CD4-positive, alpha-beta T cell treated with Interleukin-4 for 1 hour (primary cell): ENCODE results near the gene CELF4.

Experiments
- DNase-seq, 2 donors: peaks; one replicate each; pipeline ENCODE4 v3.0.0-alpha.2; 2020 to 2022

CELF4 gene

GRCh38 chr18:37457753-37458152 lies 107.8 kb downstream of the CELF4 start:
- DNase-seq, result no peak

DNA sequence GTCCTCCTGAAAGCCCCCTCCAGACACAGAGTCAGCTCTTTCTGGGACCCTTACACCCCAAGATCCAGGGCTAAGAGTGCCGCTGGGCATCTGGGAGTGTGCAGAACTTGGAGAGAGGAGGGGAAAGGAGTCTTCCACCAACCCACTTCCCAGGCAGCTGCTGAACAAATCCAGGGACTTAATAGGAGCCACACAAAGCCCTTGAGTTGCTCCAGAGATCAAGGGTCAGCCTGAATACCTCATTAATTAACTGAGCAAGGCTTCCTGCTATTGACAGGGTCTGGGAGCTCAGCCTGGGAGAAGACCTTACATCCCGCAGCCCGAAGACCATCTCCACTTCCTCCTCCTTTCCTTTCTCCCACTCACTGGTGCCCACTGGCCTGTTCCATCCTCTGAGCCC lies 108.3 kb downstream of the CELF4 start:
- no peak for DNase-seq

DNA sequence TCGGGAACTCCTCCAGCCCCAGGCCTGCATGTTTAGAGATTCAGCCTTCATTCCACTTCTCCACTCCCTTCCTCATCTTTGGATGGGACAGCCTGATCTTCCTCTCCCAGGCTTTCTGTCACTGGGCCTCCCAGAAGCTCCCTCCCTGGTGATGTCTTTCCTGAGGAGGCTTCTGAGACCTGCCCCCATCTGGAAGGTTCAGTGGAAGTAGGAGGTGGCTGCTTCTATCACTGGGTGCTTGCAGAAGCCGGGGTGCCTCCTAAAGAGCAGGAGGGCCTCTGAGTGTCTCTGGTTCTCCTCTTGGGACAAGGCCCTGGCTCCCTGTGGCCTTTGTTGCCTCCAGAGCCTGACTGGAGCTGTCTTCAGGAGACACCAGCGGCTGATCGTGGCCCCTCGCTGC lies 108.7 kb downstream of the CELF4 start:
- no peak for DNase-seq

- DNase-seq, result no peak
These were observed 109.2 kb downstream of the CELF4 start for GRCh38 chr18:37456395-37456794.

GRCh38 chr18:37453752-37454151 lies 111.8 kb downstream of the CELF4 start:
- no peak for DNase-seq

DNA sequence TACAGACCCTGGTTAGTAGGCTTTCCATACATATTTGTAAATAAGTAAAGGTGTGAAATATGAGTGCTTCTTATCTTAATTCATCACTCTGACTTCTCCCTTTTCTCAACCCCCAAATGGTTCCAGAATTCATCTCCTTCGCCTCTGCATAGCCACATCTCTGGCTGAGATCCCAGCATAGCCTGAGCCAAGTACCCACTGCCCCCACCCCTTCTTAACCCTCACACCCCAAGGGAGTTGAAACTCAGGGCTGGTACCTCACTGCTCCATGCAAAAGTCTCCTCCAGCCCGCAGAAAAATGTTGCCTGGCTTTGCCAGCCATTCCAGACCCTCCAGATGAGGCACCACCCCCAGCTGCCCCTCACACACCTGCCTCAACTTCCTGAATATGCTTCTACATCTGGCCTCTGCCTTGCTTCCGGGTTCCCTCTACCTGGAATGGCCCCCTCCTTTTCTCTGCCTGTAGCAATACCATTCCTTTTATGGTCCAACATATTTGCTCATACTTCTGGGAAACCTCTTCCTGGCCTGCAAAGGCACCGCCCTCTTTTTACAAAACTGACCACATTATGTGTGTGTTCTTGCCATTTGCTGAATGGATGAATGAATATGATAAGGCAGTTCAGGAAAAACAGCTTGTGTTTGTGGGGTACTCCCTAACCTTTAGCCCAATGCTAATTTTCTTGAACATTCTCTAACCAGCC lies 112.8 kb downstream of the CELF4 start:
- no peak for DNase-seq

DNA sequence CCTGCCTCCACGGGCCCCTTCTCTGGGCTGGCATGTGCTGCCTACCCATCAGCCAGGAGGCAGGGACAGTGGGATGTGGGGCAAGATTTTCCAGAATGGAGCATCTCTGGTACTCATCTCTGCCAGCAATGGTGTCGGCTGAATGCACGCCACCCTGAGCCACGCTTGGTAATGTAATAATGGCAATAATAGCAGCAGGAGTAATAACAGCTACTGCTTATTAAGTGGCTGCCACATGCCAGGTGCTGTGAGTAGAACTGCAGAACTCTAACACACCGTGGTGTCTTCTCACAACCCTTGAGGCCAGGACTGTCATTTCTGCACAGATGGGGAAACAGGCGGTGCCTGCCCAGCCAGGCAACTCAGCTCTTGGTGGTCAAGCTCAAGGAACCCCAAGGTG lies 113.6 kb downstream of the CELF4 start:
- DNase-seq, result no peak

DNA sequence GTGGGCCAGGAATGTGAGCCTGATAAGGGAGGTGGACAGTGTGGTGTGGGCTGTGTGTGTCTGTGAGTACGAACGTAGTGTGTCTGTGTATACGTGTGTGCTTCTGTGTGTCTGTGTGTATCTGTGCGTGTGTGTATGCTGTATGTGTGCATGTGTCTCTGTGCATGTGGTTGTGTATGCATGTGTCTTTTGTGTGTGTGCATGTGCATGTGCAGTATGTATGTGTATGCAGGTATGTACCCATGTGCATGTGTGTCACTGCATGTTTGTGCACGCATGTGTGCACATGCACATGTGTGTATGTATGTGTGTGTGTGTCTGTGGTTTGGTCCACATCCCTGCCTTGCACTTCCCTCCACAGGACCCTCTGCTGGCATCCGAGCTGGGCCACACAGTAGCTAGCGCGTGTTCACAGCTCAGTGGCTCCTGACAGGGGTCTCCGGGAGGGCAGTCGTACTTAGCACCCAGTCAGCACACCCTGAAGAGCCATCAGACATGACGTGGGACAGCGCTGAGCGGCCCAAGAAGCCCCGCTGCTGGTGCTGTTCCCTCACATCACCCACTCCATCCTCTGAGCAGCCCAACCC lies 114.3 kb downstream of the CELF4 start:
- DNase-seq, result no peak

GRCh38 chr18:37450434-37451132 lies 115.0 kb downstream of the CELF4 start:
- DNase-seq, result no peak

DNA sequence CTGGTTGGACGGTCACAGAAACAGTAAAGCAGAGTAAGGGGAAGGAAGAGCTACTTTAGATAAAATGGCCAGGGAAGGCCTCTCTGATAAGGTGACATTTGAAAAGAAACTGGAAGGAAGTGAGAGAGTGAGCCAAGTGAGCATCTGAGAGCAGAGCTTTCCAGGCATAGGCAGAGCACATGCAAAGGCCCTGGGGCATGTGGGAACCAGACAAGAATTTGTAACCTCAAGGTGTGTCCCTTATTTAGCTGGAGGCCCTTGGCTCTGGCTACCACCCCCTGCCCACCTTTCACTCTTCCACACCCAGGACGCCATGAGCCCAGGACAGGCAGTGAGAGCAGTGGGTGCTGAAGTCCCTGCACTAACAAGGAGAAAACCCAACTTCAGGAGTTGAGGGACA lies 116.0 kb downstream of the CELF4 start:
- DNase-seq, result no peak

GRCh38 chr18:37448946-37449345 lies 116.7 kb downstream of the CELF4 start:
- no peak for DNase-seq

DNA sequence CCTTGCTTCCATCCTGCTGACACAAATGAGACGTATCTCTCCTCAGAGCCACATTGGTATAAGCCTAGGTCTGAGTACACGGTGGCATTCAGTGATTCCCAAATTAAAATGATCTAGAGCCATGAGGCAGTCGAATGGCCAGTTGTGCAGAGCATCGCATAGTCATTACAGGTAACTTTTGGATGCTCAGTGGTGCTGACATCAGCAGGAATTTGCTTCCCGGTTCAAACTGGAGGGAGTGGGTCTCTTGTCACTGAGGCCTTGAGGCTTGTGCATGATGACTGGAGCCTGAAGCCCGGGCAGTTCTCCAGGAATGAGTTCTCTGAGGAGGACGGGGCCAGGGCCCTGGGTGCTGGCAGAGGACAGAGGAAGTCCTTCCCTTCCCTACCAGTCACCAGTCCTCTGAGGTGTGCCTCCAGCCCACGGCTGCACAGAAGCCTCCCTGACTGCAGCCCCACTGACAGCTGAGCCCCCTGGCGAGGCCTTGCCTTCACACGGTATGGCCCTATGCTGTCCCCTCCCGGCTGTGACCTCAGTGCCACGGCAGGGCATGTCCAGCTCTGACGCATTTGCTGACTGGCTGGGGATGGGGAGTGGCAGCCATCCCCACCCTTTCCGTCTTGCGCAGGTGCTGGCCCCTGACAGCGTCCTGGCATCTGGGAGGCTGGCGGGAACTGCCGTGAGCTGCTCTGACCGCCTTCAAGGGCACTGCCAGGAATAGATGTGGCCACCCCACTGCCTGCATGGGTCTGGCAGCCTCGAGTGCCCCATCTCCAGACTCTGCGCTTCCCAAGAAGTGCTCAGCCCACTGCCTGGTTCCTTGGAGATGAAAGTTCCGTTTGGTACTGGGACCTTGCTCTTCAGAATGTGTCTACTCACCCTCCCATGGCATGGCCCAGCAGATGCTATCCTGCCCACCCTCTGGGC lies 117.4 kb downstream of the CELF4 start:
- no peak for DNase-seq

GRCh38 chr18:37445836-37446235 lies 119.8 kb downstream of the CELF4 start:
- no peak for DNase-seq

DNA sequence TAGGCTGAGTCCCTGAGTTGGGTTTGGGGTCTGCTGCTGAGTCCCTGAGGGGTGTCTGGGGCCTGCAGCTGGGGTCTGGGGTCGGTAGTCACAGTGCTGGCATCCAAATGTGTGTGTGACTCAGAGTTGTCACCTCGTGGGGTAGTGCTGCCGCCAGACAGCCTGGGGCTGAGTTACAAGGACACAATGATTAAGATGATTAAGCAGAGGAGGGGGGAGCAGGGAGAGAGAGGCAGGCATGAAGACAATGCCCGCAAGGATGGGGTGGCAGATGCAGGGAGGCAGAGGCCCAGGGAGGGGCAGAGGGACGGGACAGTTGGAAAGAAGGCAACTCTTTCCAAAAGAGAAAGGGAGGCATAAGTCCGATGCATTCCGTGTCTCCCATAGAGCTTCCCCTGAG lies 120.2 kb downstream of the CELF4 start:
- DNase-seq, result no peak

- DNase-seq, result no peak
These were observed 122.1 kb downstream of the CELF4 start for GRCh38 chr18:37443325-37444055.

DNA sequence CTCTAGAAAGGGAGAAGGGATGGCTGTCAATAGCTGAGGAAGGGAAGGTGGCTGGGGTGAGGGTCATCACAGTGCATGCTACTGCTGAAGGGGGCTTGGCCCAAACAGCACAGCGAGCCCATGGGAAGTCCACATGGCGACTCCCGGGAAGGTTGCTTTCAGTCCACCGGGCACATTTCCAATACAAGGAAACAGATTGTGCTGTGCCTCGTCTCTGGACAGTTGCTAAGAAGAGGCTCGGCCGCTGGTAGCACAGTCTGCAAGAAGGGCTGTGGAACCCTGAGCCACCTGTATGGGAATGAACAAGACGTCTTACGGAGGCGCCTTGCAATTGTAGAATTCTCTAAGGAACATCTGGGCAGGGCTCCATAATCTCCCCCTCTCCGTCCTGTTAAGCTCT lies 123.1 kb downstream of the CELF4 start:
- no peak for DNase-seq

GRCh38 chr18:37441821-37442220 lies 123.8 kb downstream of the CELF4 start:
- DNase-seq, result no peak

DNA sequence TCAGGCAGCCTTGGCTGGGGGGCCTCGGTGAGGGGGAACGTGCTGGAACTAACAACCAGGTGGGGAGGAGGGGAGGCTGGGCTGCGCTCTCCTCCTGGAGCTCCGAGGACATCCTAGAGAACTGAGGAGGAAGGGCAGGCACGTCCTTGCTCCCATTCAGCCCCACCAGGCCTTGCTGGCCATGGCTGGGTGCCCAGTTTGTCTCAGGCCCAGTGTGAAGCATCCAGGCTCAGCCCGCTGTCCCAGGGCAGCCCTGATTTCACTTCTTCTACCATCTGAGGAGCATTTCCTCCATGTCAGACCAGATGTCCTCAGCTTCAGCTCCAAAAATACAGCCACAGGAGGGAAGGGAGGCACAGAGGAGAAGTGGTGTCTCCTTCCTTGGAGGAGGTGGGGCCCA lies 125.4 kb downstream of the CELF4 start:
- DNase-seq, result no peak

DNA sequence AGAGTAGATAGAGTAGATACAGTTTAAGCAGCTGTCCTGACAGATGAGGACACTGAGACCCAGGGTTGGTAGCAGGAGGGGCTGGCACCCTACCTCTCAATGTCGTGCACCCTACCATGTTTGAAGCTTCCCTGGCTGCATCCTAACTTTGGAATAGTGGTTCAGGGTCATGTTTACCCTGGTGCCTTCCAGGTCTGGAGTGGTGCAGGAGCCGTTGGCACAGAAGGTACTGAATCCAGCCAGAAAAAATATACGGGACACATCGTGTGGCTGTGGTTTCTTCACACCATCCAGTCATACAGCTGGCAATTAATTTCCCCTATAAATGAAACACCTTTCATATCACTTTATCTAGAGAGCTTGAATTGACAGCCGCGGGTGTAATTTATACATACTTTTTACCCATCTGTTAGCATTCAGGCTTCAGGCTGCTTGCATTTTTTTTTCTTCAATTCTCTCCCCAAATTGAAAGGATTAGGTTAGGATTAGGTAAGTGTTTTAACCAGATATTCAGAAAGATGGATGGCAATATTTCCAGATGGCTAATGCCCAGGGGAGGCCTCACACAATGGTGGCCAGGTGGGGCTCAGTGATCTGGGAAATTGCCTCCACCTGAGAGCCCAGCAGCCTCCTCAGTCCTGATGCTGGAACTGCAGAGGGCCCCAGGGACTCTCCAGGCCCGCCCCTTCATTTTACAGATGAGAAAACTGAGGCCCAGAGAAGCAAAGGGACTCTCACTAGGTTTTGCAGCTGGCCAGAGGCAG lies 127.0 kb downstream of the CELF4 start:
- no peak for DNase-seq

DNA sequence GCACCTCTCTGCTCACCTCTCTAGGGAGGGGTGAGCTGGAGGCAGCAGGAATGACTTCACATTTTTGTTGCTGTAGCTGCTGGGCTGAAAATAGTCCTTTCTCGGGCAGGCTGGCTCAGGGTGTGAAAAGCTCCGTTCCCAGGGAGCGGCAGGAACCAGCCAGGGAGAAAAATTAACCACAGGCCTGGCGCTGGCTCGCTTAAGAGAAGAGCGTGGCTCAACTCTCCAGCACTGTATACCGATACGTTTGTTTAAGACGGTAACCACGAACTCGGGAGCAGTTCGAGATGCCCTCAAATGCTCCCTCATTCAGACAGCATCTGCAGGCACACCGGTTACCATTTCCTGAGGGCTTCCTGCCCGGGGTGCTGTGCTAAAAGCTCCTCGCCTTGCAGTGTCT lies 129.6 kb downstream of the CELF4 start:
- DNase-seq, result no peak

GRCh38 chr18:37435150-37435867 lies 130.3 kb downstream of the CELF4 start:
- DNase-seq, result no peak
